ENCODE results near the gene CLASP1.

CLASP1 gene

GRCh38 chr2:121455446-121455845, 193.8 kb downstream of the CLASP1 start:
- TF ChIP-seq CTCF (IDR thresholded peaks at IDR 0.05), result no peak

GRCh38 chr2:121454549-121455090, 194.6 kb downstream of the CLASP1 start:
- no peak for TF ChIP-seq CTCF (IDR thresholded peaks at IDR 0.05)

- TF ChIP-seq CTCF (IDR thresholded peaks at IDR 0.05), result no peak
Observed at GRCh38 chr2:121451398-121451797, 197.9 kb downstream of the CLASP1 start.

GRCh38 chr2:121450301-121450700, 199.0 kb downstream of the CLASP1 start:
- TF ChIP-seq CTCF (IDR thresholded peaks at IDR 0.05), result no peak

GRCh38 chr2:121446647-121447241, 202.5 kb downstream of the CLASP1 start:
- no peak for TF ChIP-seq CTCF (IDR thresholded peaks at IDR 0.05)

- TF ChIP-seq CTCF (IDR thresholded peaks at IDR 0.05), result no peak
Observed at GRCh38 chr2:121442889-121443288, 206.4 kb downstream of the CLASP1 start.

- no peak for TF ChIP-seq CTCF (IDR thresholded peaks at IDR 0.05)
Observed at GRCh38 chr2:121436918-121437317, 212.3 kb downstream of the CLASP1 start.

- TF ChIP-seq CTCF (IDR thresholded peaks at IDR 0.05), result no peak
Observed at GRCh38 chr2:121435790-121436189, 213.5 kb downstream of the CLASP1 start.
